GM10248 (cell line): ENCODE measurements around the gene MRPS24.

Experiments
- CTCF ChIA-PET: fragments of 300-600 bp; sonication (Branson Sonifier 250); formaldehyde crosslinking; extraction: SDS; loops from one replicate; lab custom pipeline; 2021; ENCODE audit warnings: antibody characterized with exemption; lab: Yijun Ruan, JAX
- POLR2A ChIA-PET: fragments of 350-650 bp; sonication (Branson Sonifier 250); formaldehyde crosslinking; extraction: SDS; loops from one replicate; lab custom pipeline; 2020; ENCODE audit warnings: antibody characterized with exemption; lab: Yijun Ruan, JAX
- DNase-seq: peaks from one replicate; pipeline ENCODE4 v3.0.0; 2012; ENCODE audit errors: extremely low spot score
- CTCF ChIP-seq: IDR thresholded peaks from 2 replicates; pipeline ENCODE4 v1.5.1; 2012; ENCODE audit warnings: mild to moderate bottlenecking, low read depth; ENCODE audit errors: extremely low read depth, missing control alignments, control extremely low read depth

MRPS24 gene

GRCh38 chr7:43890468-43890867 is 21.2 kb upstream of the MRPS24 start:
- CTCF ChIA-PET, result no interaction called here
- no peak for TF ChIP-seq CTCF
- POLR2A ChIA-PET, result no interaction called here
- DNase-seq, result no peak

GRCh38 chr7:43888993-43889945 is 20.0 kb upstream of the MRPS24 start:
- no peak for DNase-seq
- CTCF ChIA-PET, result no interaction called here
- POLR2A ChIA-PET, result no interaction called here
- no peak for TF ChIP-seq CTCF

- ChIA-PET POLR2A (interaction anchor here (0.7 kb wide), 1 partner anchor 8 kb away, joined by 5 read pairs; no protein-coding TSS in a partner anchor), CTCF (interaction anchor here (0.8 to 1.8 kb wide), 5 partner anchors 8 to 55 kb away, joined by 3 to 4 read pairs (median 3); partner anchors contain the start of gene URGCP)
- no peak for TF ChIP-seq CTCF
- no peak for DNase-seq
Measured at GRCh38 chr7:43884617-43885016, 15.3 kb upstream of the MRPS24 start.

DNA sequence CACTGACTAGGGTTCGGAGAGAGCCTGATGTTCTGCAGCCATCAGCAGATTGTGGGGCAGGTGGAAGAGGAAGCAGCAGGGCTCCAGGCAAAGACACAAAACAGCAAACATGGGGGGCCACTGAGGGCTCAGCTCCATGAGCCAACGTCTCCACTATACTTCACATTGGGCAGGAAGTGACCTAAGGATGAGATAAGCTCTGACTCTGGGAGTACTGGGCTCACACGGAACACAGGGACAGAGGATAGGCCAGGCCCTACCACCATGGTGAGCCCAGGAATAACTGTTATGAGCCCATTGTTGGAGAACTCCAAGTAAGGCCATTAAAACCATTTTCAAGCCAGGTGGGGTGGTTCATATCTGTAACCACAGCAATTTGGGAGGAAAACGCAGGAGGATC is 14.9 kb upstream of the MRPS24 start:
- CTCF ChIA-PET, result interaction anchor here (0.8 to 1.8 kb wide), 5 partner anchors 7 to 55 kb away, joined by 3 to 4 read pairs (median 3); partner anchors contain the start of gene URGCP
- POLR2A ChIA-PET, result interaction anchor here (0.7 kb wide), 1 partner anchor 8 kb away, joined by 5 read pairs; no protein-coding TSS in a partner anchor
- DNase-seq, result no peak
- no peak for TF ChIP-seq CTCF

DNA sequence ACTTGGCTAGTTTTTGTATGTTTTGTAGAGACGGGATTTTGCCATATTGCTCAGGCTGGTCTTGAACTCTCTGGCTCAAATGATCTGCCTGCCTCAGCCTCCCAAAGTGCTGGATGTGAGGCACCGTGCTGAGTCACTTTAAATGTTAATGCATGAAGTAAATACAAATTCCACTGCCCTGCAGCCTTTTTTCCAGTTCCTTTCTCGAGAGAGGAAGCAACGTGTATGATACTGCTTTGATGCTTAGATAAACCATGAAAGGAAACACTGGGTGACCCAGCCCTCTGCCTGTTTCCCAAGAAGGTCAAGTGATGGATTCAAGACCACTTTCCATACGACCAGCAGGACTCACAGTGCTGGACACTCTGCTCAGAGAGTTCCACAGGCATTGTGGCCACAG is 11.3 kb upstream of the MRPS24 start:
- POLR2A ChIA-PET, result interaction anchor here (1.5 kb wide), 1 partner anchor 11 kb away, joined by 6 read pairs; the partner anchor contains the start of gene MRPS24

DNA sequence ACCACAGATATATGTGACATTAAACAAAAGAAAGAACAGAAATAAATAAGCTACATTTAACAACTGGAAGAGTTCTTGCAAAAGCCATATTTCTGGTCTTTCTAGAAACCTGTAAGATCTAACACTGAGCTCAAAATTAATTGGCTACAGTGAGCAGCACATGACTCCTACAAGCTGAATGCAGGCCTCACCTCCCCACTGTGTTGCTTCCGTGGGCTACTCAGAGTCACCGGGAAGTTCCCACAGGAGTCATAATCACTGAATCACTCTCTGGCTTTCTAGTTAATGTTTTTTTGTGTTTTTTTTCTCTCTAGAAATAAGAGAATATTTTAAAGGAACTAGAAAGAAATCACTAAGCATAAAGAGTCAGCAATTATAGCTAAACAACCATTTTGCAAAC is 10.2 kb upstream of the MRPS24 start:
- POLR2A ChIA-PET, result interaction anchor here (1.5 kb wide), 1 partner anchor 10 kb away, joined by 6 read pairs; the partner anchor contains the start of gene MRPS24
- no peak for TF ChIP-seq CTCF
- CTCF ChIA-PET, result interaction anchor here (0.6 to 1.9 kb wide), 4 partner anchors 17 to 297 kb away, joined by 3 to 5 read pairs (median 4); partner anchors contain the start of gene STK17A
- DNase-seq, result no peak

More for the DNA sequence above, 11.3 kb upstream of the MRPS24 start:
- CTCF ChIA-PET, result interaction anchor here (1.2 to 1.9 kb wide), 3 partner anchors 15 to 298 kb away, joined by 4 to 5 read pairs (median 4); partner anchors contain the start of gene STK17A
- no peak for TF ChIP-seq CTCF
- DNase-seq, result no peak
